Left lobe of liver (tissue), 2 donors: ENCODE measurements around the gene ATXN1. TPM values are rescaled to one million over a fixed set of nuclear protein-coding genes. Genes with fewer than 3 reads are reported as not detected.

Experiments used
- ATAC-seq: fragments of 200-7000 bp; cut with Tn5 transposase; one replicate; pipeline ENCODE4 v1.9.1; 2020; ENCODE audit warnings: mild to moderate bottlenecking, moderate library complexity
- DNase-seq: peaks from one replicate; pipeline ENCODE4 v3.0.0-alpha.2; 2020; ENCODE audit warnings: low spot score
- total RNA-seq: library from RNA; stranded (reverse); gene quantifications from one replicate; pipeline ENCODE4 v1.2.1, GENCODE V29; 2021
- donor health status: DM: no; HTN: no; CAD: no; lungs with moderate emphysema.
- donor health status: DM: no; HTN: yes; CAD: no.

Gene ATXN1
- total RNA-seq, 1 donor from 2014 or later, result 29.5 TPM

GRCh38 chr6:16355699-16356446 lies 405.4 kb downstream of the ATXN1 start:
- ATAC-seq (peak; percentile 65), DNase-seq (no peak)

- no peak for ATAC-seq
Measured at GRCh38 chr6:16355238-16355637, 406.0 kb downstream of the ATXN1 start.

GRCh38 chr6:16354692-16355091 lies 406.6 kb downstream of the ATXN1 start:
- ATAC-seq (no peak), DNase-seq (no peak)

More at GRCh38 chr6:16355238-16355637, 406.0 kb downstream of the ATXN1 start:
- DNase-seq, result no peak

- no peak for DNase-seq
- no peak for ATAC-seq
Measured at GRCh38 chr6:16352821-16353438, 408.3 kb downstream of the ATXN1 start.

- DNase-seq, result no peak
- no peak for ATAC-seq
Measured at GRCh38 chr6:16352258-16352635, 409.0 kb downstream of the ATXN1 start.

GRCh38 chr6:16349544-16349943 lies 411.7 kb downstream of the ATXN1 start:
- no peak for DNase-seq
- no peak for ATAC-seq

GRCh38 chr6:16346831-16347230 lies 414.4 kb downstream of the ATXN1 start:
- no peak for DNase-seq
- ATAC-seq, result no peak

- DNase-seq (no peak), ATAC-seq (no peak)
Measured at GRCh38 chr6:16345449-16346330, 415.6 kb downstream of the ATXN1 start.

- no peak for ATAC-seq
- DNase-seq, result no peak
Measured at GRCh38 chr6:16344756-16345155, 416.5 kb downstream of the ATXN1 start.

GRCh38 chr6:16343593-16343992 lies 417.7 kb downstream of the ATXN1 start:
- DNase-seq (no peak), ATAC-seq (no peak)

GRCh38 chr6:16339265-16339587 lies 422.0 kb downstream of the ATXN1 start:
- no peak for ATAC-seq
- no peak for DNase-seq

- ATAC-seq, result no peak
- DNase-seq, result no peak
Measured at GRCh38 chr6:16338577-16339264, 422.5 kb downstream of the ATXN1 start.

GRCh38 chr6:16337295-16337975 lies 423.8 kb downstream of the ATXN1 start:
- ATAC-seq (peak; percentile 58), DNase-seq (peak; percentile 70)

GRCh38 chr6:16336911-16337294 lies 424.4 kb downstream of the ATXN1 start:
- DNase-seq, result no peak

GRCh38 chr6:16336056-16336818 lies 425.0 kb downstream of the ATXN1 start:
- no peak for DNase-seq
- no peak for ATAC-seq

More at GRCh38 chr6:16336911-16337294, 424.4 kb downstream of the ATXN1 start:
- no peak for ATAC-seq

- no peak for DNase-seq
- no peak for ATAC-seq
Measured at GRCh38 chr6:16335176-16335575, 426.1 kb downstream of the ATXN1 start.

GRCh38 chr6:16334671-16335070 lies 426.6 kb downstream of the ATXN1 start:
- no peak for DNase-seq

GRCh38 chr6:16333580-16333979 lies 427.7 kb downstream of the ATXN1 start:
- DNase-seq, result peak; percentile 56
- peak; percentile 67 for ATAC-seq

More at GRCh38 chr6:16334671-16335070, 426.6 kb downstream of the ATXN1 start:
- ATAC-seq, result peak; percentile 14

GRCh38 chr6:16332175-16332542 lies 429.1 kb downstream of the ATXN1 start:
- DNase-seq, result peak; percentile 77
- ATAC-seq, result peak; percentile 85
